ENCODE measurements around the gene ANKRD42. TPM values are rescaled to one million over a fixed set of nuclear protein-coding genes. Genes with fewer than 3 reads are reported as not detected.
"Not testable (repeated sequence)": the region's sequence is repeated elsewhere in the genome, so short reads cannot be mapped to it uniquely, and the experiment has no call there.

ANKRD42 gene
- total RNA-seq, 6 experiments from 2014 or later: 3.2 to 5.9 (median 3.6) TPM

DNA sequence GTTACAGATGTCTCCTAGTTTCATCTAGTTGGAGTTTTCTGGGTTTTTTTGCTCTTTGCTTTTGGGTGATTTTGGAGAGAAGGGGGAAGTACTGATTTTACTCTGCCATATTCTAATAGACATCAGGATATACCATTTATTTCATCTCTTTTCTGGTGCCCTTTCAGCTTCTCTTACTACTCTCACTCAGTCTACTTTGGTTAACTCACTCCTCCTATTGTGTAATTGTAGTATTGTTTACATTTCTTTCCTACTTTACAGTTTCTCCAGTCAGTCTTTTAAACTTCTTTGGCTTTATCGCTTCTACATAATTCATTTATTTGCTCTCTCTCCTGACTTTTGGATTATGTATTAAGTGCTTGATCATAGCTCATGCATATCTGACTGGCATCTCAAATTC, 6.5 kb downstream of the ANKRD42 start:
- intact Hi-C loops (cut with DNase I): no loop called here
- no peak for TF ChIP-seq POLR2A (IDR thresholded peaks at IDR 0.05)
- TF ChIP-seq, protein P1, sequence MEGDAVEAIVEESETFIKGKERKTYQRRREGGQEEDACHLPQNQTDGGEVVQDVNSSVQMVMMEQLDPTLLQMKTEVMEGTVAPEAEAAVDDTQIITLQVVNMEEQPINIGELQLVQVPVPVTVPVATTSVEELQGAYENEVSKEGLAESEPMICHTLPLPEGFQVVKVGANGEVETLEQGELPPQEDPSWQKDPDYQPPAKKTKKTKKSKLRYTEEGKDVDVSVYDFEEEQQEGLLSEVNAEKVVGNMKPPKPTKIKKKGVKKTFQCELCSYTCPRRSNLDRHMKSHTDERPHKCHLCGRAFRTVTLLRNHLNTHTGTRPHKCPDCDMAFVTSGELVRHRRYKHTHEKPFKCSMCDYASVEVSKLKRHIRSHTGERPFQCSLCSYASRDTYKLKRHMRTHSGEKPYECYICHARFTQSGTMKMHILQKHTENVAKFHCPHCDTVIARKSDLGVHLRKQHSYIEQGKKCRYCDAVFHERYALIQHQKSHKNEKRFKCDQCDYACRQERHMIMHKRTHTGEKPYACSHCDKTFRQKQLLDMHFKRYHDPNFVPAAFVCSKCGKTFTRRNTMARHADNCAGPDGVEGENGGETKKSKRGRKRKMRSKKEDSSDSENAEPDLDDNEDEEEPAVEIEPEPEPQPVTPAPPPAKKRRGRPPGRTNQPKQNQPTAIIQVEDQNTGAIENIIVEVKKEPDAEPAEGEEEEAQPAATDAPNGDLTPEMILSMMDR (IDR thresholded peaks at IDR 0.05): no peak
- H3K36me3 ChIP-seq: peaks cover 0 to 3% (median 0%) of the 10 kb centered on the region in 4 donors
- no peak overlapping the region for H3K4me3 ChIP-seq
- H3K27ac ChIP-seq: no peak overlapping the region
- DNase-seq (no peak), ATAC-seq (peak in 2 of 4 donors; percentile 58 to 68)
- peaks cover 0 to 2% (median 0%) of the 10 kb centered on the region in 4 donors for H3K4me1 ChIP-seq
- 89% methylated on average over 1 of the region's 1 CpG for WGBS (ENCODE audit: insufficient coverage, low coverage, low lambda C conversion rate, missing lambda C conversion rate)
- no peaks in the 10 kb centered on the region for H3K27me3 ChIP-seq
- no peaks in the 10 kb centered on the region for H3K9me3 ChIP-seq

DNA sequence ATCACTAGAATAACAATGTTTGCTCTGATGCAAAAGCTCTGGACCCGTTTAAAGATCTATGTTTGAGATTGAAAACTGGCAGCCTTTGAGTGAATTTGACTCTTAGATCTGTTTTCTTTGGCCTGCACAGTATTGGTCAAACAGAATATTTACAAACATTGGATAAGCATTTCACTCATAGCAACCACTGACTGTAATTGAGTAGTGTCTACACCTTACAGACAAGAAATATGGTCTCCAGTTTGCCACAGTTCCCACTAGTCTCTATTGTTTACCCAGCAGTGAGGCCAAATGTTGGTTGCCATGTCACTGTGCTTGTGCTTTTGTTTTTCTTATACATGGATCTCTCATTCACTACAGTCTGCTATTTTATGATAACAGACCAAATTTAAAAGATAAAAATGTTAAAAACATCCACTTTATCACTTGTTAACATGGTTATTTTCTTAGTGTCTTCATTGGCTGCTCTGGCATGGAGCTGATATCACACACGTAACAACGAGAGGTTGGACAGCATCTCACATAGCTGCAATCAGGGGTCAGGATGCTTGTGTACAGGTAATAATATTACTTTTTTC, 12.2 kb downstream of the ANKRD42 start:
- peak in 3 of 4 donors; percentile 33 to 54 (median 37) for ATAC-seq
- no peaks in the 10 kb centered on the region for H3K4me1 ChIP-seq
- no peak overlapping the region for H3K4me3 ChIP-seq
- TF ChIP-seq, protein P1 (IDR thresholded peaks at IDR 0.05): no peak
- no peak for TF ChIP-seq POLR2A (IDR thresholded peaks at IDR 0.05)
- no peaks in the 10 kb centered on the region for H3K27me3 ChIP-seq
- WGBS (ENCODE audit: insufficient coverage, low coverage, low lambda C conversion rate, missing lambda C conversion rate): 69% methylated on average over 3 of the region's 3 CpGs
- intact Hi-C loops (cut with DNase I): no loop called here
- no peaks in the 10 kb centered on the region for H3K9me3 ChIP-seq
- H3K27ac ChIP-seq: no peak overlapping the region
- H3K36me3 ChIP-seq: no peaks in the 10 kb centered on the region
- DNase-seq: no peak

DNA sequence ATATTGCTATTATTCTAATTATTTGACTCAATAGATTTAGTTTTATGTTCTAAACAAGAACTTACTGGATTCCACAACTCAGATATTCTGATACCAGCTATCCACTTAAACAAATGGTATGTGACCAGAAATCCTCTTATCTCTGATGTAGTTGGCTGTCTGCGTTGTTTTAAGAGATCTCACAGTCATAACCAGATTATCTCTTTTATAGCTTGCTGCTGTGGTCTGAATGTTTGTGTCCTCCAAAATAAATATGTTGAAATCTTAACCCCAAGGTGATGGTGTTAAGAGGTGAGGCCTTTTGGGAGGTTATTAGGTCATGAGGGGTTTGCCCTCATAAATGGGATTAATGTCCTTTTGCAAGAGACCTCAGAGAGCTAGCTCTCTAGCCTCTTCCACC, 12.7 kb downstream of the ANKRD42 start:
- WGBS (ENCODE audit: insufficient coverage, low coverage, low lambda C conversion rate, missing lambda C conversion rate): 58% methylated on average over 1 of the region's 1 CpG
- intact Hi-C loops (cut with DNase I): no loop called here
- H3K27me3 ChIP-seq: no peaks in the 10 kb centered on the region
- TF ChIP-seq, protein P1 (IDR thresholded peaks at IDR 0.05): no peak
- DNase-seq (no peak), ATAC-seq (no peak)
- H3K4me1 ChIP-seq: no peaks in the 10 kb centered on the region
- H3K36me3 ChIP-seq: no peaks in the 10 kb centered on the region
- no peak overlapping the region for H3K27ac ChIP-seq
- H3K9me3 ChIP-seq: no peaks in the 10 kb centered on the region
- no peak overlapping the region for H3K4me3 ChIP-seq

DNA sequence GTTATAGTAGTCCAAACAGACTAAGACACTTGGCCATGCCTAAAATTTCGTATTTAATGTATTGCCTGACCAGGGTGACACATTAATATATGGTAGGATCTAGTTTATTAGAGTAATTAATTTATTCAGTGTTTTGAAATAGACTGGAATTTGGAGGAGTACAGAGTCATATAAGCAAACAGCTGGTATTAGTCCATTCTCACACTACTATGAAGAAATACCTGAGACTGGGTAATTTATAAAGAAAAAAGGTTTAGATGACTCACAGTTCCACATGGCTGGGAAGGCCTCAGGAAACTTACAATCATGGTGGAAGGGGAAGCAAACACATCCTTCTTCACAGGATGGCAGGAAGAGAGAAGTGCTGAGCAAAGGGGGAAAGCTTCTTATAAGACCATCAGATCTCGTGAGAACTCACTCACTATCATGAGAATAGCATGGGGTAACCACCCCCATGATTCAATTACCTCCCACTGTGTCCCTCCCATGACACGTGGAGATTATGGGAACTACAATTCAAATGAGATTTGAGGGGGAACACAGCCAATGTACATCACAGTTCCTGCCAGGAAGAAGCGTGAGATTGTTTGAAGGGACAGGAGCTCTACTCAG, 13.4 kb downstream of the ANKRD42 start:
- DNase-seq; H3K27ac ChIP-seq; H3K4me3 ChIP-seq; H3K4me1 ChIP-seq; H3K9me3 ChIP-seq; intact Hi-C loops (cut with DNase I); H3K27me3 ChIP-seq; ATAC-seq; H3K36me3 ChIP-seq: not testable (repeated sequence)
- 95% methylated on average over 3 of the region's 4 CpGs for WGBS (ENCODE audit: insufficient coverage, low coverage, low lambda C conversion rate, missing lambda C conversion rate)

DNA sequence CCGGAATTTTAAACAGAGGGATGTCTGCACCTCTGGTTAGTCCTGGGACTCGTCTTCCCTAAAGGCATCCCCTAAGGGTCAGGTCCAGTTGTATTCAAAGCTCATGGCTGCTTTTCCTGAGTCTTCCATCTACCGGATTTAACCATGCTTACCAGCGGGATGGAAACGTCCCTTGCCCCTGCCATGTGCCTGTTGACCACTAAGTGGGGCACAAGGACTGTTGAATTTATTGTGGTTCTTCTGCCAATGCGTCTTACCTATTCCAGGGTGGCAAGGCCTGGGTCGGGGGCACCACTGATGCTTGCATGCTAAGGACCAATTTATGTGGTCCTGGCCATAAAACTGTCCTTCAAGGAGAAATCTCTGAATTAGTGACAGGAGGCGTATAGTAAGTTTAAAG, 25.6 kb downstream of the ANKRD42 start:
- Histone ChIP-seq H3K27me3 (no peaks in the 10 kb centered on the region), H3K4me1 (no peaks in the 10 kb centered on the region), H3K9me3 (no peaks in the 10 kb centered on the region), H3K4me3 (no peak overlapping the region), H3K36me3 (no peaks in the 10 kb centered on the region), H3K27ac (no peak overlapping the region)
- intact Hi-C loops (cut with DNase I): no loop called here
- 73% methylated on average over 6 of the region's 8 CpGs for WGBS (ENCODE audit: insufficient coverage, low coverage, low lambda C conversion rate, missing lambda C conversion rate)
- no peak for DNase-seq
- peak in 1 of 4 donors; percentile 26 for ATAC-seq
- TF ChIP-seq, protein P1 (IDR thresholded peaks at IDR 0.05): peak in 3 of 4 donors; percentile 13 to 26 (median 19)
- TF ChIP-seq POLR2A (IDR thresholded peaks at IDR 0.05): no peak

Measured in right lobe of liver (tissue), 6 donors.